GM06990 (cell line): Measurements from ENCODE around the gene CD2.

Source experiments
- DNase-seq: peaks from one replicate; pipeline ENCODE4 v3.0.0-alpha.2; 2011; ENCODE audit not compliant: insufficient read length; ENCODE audit errors: extremely low read depth
- H3K27me3 ChIP-seq: replicated peaks from 2 replicates; pipeline ENCODE4 v1.6.0; 2011; ENCODE audit warnings: low read length; ENCODE audit not compliant: control insufficient read depth, insufficient read depth
- H3K36me3 ChIP-seq: 2 replicates; pipeline ENCODE4 v1.5.1; 2011; ENCODE audit warnings: low read length; ENCODE audit not compliant: control insufficient read depth, insufficient read depth
- H3K4me3 ChIP-seq: replicated peaks from 2 replicates; pipeline ENCODE4 v1.5.1; 2011; ENCODE audit warnings: low read depth, mild to moderate bottlenecking, control low read depth, low read length
- TF ChIP-seq, protein P1 (sequence below): IDR thresholded peaks from 2 replicates; pipeline ENCODE4 v1.5.1; 2011; ENCODE audit warnings: low read length, control low read depth, mild to moderate bottlenecking, inconsistent platforms; ENCODE audit not compliant: insufficient read depth, poor library complexity, severe bottlenecking

CD2 gene

DNA sequence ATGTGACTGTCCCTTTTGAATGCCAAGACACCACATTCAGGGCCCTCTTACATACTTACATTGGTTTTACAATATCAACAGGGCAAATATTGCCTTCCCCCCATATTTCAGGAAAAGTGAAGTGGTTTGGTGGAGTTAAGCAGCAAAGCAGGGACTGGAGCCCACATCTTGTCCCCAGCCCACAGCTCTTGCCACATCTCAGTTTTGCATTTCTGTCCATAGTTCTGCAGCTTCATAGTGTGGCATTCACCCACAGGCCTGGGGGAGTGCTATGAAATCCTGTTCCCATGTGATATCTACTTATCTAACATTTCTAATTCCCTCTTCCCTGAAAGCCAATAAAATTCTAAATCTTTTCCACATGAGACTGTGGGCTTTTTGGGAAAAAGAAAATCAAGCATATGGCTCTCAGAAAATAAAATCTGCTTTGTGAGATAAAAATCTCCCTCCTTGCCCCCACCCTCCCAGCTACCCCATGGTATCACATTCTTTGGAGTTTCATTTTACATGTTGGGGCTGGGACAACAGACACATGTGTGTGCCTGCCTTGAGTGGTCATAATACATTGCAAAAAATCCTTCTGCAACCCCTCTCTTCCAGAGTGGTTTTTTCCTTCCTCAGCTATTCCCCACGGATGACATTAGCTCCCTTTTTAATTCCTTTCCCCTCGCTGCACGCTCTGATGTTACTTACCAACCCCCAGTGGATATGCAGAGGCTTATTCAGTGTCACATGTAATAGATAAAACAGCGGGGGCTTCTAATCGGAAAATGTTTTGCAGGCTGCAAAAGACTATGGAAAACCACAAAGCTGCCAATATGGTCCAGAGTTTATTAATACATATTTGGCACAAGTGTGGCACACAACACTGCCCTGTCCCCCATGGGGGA is 20.5 kb upstream of the CD2 start:
- Histone ChIP-seq H3K36me3 (no peaks in the 10 kb centered on the region), H3K4me3 (no peak overlapping the region), H3K27me3 (no peaks in the 10 kb centered on the region)
- no peak for DNase-seq
- TF ChIP-seq, protein P1, sequence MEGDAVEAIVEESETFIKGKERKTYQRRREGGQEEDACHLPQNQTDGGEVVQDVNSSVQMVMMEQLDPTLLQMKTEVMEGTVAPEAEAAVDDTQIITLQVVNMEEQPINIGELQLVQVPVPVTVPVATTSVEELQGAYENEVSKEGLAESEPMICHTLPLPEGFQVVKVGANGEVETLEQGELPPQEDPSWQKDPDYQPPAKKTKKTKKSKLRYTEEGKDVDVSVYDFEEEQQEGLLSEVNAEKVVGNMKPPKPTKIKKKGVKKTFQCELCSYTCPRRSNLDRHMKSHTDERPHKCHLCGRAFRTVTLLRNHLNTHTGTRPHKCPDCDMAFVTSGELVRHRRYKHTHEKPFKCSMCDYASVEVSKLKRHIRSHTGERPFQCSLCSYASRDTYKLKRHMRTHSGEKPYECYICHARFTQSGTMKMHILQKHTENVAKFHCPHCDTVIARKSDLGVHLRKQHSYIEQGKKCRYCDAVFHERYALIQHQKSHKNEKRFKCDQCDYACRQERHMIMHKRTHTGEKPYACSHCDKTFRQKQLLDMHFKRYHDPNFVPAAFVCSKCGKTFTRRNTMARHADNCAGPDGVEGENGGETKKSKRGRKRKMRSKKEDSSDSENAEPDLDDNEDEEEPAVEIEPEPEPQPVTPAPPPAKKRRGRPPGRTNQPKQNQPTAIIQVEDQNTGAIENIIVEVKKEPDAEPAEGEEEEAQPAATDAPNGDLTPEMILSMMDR, result no peak

DNA sequence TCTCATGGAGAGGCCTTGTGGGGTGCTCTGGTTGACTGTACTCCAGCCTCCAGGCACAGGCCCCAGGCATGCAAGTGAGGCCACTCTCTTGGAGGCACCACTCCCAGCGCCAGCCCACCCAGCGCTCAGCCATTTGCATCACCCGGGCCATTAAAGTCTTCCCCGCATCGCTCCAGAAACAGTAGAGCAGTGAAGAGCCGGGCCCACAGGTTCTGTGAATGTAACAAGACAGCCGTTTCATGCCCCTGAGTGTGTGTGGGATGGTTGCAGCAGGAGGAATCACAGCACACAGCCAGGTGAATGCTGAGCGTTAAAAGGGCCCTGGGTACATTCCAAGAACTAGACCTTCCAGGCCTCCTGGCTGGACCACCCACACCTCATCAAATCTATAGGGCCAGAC is 19.0 kb upstream of the CD2 start:
- TF ChIP-seq, protein P1, result no peak
- no peaks in the 10 kb centered on the region for H3K27me3 ChIP-seq
- DNase-seq, result no peak
- H3K36me3 ChIP-seq, result no peaks in the 10 kb centered on the region
- no peak overlapping the region for H3K4me3 ChIP-seq

DNA sequence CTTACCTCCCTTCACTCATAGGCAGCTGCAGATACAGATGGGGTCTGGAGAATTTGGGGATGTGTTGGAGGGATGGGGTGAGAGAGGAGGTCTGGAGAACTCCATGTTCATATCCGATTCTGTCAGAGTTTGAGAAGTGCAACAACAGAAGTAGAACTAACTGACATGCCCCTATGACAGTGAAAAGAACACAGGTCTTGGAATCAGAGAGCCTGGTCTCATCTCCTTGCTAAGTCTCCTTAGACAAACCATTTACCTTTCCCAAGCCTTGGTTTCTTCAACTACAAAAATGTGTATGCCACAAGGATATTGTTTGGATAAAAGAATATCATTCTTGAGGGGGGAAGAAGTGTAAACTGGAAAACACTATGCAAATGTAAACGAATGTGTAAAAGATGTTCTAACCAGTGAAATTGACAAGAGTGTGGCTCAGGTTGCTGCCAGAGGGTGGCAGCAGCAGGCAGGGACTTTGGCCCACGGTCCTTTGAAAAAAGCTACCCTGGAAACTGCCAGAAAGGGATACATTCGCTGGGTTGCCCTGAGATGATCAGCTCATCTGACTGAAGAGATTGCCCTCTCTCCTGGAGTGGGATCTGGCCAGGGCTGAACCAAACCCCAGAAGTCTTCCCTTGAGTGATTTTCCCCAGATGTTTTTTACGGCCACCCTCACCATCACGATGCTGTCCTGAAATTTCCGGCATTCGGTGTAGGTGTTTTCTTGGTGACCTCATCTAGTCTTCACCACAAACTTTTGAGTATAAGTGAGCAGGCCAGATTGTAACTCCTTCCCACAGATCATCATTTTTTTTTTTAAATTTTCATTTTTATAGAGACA is 17.0 kb upstream of the CD2 start:
- DNase-seq, result peak; percentile 72
- Histone ChIP-seq H3K36me3 (no peaks in the 10 kb centered on the region), H3K4me3 (no peak overlapping the region), H3K27me3 (no peaks in the 10 kb centered on the region)
- TF ChIP-seq, protein P1, result peak; percentile 86

DNA sequence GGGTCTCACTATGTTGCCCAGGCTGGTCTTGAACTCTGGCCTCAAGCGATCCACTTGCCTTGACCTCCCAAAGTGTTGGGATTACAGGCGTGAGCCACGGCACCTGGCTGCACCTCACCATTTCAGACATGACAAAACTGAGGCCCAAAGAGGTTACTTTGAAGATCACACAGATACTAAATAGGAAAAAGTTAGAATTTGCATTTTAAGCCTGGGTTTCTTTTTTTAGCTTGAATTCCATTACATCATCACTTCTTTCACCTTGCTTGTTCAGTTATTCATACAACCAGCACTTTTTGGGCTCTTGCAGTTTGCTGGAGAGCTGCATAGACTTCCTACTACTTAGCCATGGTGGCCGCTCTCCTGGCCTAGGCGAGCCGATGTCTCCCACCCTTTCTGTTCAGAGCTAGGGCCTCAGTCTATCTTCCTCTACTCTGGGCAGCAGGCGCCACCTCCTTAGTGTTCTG is 16.3 kb upstream of the CD2 start:
- no peaks in the 10 kb centered on the region for H3K27me3 ChIP-seq
- H3K4me3 ChIP-seq, result no peak overlapping the region
- DNase-seq, result peak; percentile 75
- TF ChIP-seq, protein P1, result no peak
- H3K36me3 ChIP-seq, result no peaks in the 10 kb centered on the region

DNA sequence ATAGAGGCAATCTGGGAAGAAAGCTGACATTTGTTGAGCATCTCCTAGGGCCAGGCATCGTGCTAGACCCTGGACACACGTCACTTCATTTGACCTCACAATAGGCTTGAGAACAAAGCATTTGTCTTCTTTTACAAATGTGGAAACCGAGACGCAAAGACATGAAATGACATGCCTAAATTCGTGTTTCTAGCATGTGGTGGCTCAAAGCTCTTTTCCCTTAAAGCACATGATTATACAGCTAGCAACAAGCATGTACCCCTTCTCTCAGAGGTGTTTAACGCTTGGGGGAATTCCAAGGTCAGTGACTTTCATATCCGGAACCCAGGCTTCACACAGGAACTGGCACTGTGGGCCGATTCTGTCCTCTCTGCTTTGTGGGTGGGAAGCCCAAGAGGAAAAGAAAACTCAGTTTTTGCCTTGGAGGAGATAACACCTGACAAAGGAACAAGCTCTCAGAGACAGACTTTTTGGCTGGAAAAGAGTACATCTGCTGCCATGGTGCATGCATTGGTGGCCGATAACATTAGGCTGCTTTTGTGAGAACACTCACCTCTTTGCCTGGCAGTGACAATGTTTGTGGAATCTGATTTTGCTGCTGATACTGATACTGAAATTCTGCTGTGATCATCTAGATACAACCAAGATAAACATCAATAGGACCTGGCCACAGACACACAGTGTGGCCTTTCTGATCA is 15.4 kb upstream of the CD2 start:
- H3K4me3 ChIP-seq, result no peak overlapping the region
- no peaks in the 10 kb centered on the region for H3K27me3 ChIP-seq
- no peaks in the 10 kb centered on the region for H3K36me3 ChIP-seq
- TF ChIP-seq, protein P1, result no peak
- DNase-seq, result peak; percentile 74
